ENCODE data around the gene PHACTR1.

Gene PHACTR1

GRCh38 chr6:13328875-13329183 lies 612.3 kb downstream of the PHACTR1 start:
- DNase-seq = no peak

- DNase-seq = peak in 1 of 5 donors; percentile 28
Observed at GRCh38 chr6:13331516-13332348, 615.2 kb downstream of the PHACTR1 start.

GRCh38 chr6:13332349-13332706 lies 615.8 kb downstream of the PHACTR1 start:
- no peak for DNase-seq

GRCh38 chr6:13334953-13335352 lies 618.4 kb downstream of the PHACTR1 start:
- no peak for DNase-seq

GRCh38 chr6:13336553-13336952 lies 620.0 kb downstream of the PHACTR1 start:
- peak; percentile 23 to 68 (median 53) for DNase-seq

GRCh38 chr6:13338038-13338437 lies 621.5 kb downstream of the PHACTR1 start:
- DNase-seq = no peak
